A673 (cell line): ENCODE measurements around the gene CSNK1G3. TPM values are rescaled to one million over a fixed set of nuclear protein-coding genes. Genes with fewer than 3 reads are reported as not detected.

Experiments used
- BruUV-seq: library from RNA; stranded (reverse); fragments of 400-500 nt; replicated peaks from 2 replicates; lab custom pipeline; 2021; lab: Mats Ljungman, UMichigan
- CTCF ChIA-PET: fragments of 300-600 bp; sonication (Branson Sonifier 250); formaldehyde crosslinking; loops from one replicate; lab custom pipeline; 2022; ENCODE audit warnings: antibody characterized with exemption; lab: Charles Lee
- POLR2A ChIA-PET: fragments of 300-600 bp; sonication (Branson Sonifier 250); formaldehyde crosslinking; loops from one replicate; lab custom pipeline; 2022; ENCODE audit warnings: antibody characterized with exemption; ENCODE audit not compliant: low non-redundant PET; lab: Charles Lee
- DNase-seq: peaks from one replicate; pipeline ENCODE4 v3.0.0-alpha.2; 2015; ENCODE audit warnings: low spot score
- H3K27ac ChIP-seq: fragments of 200-600 bp; sonication (generic); 2 replicates; pipeline ENCODE4 v1.5.1; 2016; ENCODE audit warnings: mixed run types, low read depth, mild to moderate bottlenecking, mixed read lengths, antibody characterized with exemption, low read length; ENCODE audit not compliant: poor library complexity, severe bottlenecking
- H3K27me3 ChIP-seq: fragments of 200-600 bp; sonication (generic); replicated peaks from 2 replicates; pipeline ENCODE4 v1.6.1; 2017; ENCODE audit warnings: mixed run types, low read depth, mild to moderate bottlenecking, mixed read lengths, antibody characterized with exemption, low read length; ENCODE audit not compliant: insufficient read depth, poor library complexity
- H3K36me3 ChIP-seq: fragments of 200-600 bp; sonication (generic); 2 replicates; pipeline ENCODE4 v1.6.1; 2016; ENCODE audit warnings: mixed run types, mild to moderate bottlenecking, mixed read lengths, antibody characterized with exemption, low read length; ENCODE audit not compliant: insufficient read depth, poor library complexity, severe bottlenecking
- H3K4me1 ChIP-seq: fragments of 200-600 bp; sonication (generic); 2 replicates; pipeline ENCODE4 v1.6.1; 2017; ENCODE audit warnings: mixed run types, mild to moderate bottlenecking, mixed read lengths, antibody characterized with exemption, low read length; ENCODE audit not compliant: insufficient read depth, poor library complexity, severe bottlenecking
- H3K4me3 ChIP-seq: fragments of 200-600 bp; sonication (generic); 2 replicates; pipeline ENCODE4 v1.5.1; 2016; ENCODE audit warnings: low read depth, mixed run types, mild to moderate bottlenecking, mixed read lengths, low read length; ENCODE audit not compliant: poor library complexity, severe bottlenecking
- H3K9me3 ChIP-seq: fragments of 200-600 bp; sonication (generic); 2 replicates; pipeline ENCODE4 v1.6.1; 2016; ENCODE audit warnings: mixed run types, low read depth, mild to moderate bottlenecking, mixed read lengths, antibody characterized with exemption, low read length; ENCODE audit not compliant: poor library complexity, severe bottlenecking
- CTCF ChIP-seq: fragments of 300-800, 200-600 bp; sonication (generic); conservative IDR thresholded peaks from 2 replicates; pipeline ENCODE4 v1.5.1; 2017; ENCODE audit warnings: low read depth, mild to moderate bottlenecking, antibody characterized with exemption, low read length, moderate library complexity, mixed read lengths
- EZH2 ChIP-seq: fragments of 200-600 bp; sonication (generic); IDR thresholded peaks from 2 replicates; pipeline ENCODE4 v1.6.1; 2017; ENCODE audit warnings: borderline replicate concordance, low read depth, mild to moderate bottlenecking, mixed read lengths, antibody characterized with exemption, low read length; ENCODE audit not compliant: poor library complexity, severe bottlenecking
- intact Hi-C: fragments of 100-400 bp; cut with micrococcal nuclease; formaldehyde crosslinking; loops from one replicate; pipeline ENCODE4 v1.10.0; 2022; ENCODE audit not compliant: unreplicated experiment
- total RNA-seq: library from RNA; stranded (reverse); gene quantifications from 2 replicates; pipeline ENCODE4 v1.2.3, GENCODE V29; 2021

CSNK1G3 gene
- total RNA-seq, 1 experiment from 2014 or later = 42.1 TPM

DNA sequence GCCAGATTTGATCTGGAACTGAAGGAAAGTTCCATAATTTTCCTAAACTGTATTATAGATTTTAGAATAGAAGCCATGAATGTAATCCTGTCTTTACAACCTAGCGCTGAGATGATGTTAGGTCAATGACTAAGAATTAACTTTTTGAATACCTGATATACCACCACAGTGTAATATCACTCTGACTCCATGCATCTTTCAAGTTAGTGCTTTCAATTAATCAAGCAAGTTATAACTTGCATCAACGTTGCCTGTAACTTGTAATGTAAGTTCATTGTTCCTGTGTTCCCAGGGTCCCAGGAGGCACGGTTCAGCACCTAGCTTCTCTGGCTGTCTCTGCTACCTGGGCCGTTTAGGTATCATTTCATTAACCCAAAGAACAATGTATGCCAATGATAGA lies 139.3 kb downstream of the CSNK1G3 start:
- no peak overlapping the region for H3K27ac ChIP-seq
- TF ChIP-seq CTCF = no peak
- no peak for TF ChIP-seq EZH2
- no peaks in the 10 kb centered on the region for H3K9me3 ChIP-seq
- peaks cover 3% of the 10 kb centered on the region for H3K27me3 ChIP-seq
- POLR2A ChIA-PET = no interaction called here
- CTCF ChIA-PET = no interaction called here
- H3K36me3 ChIP-seq = no peaks in the 10 kb centered on the region
- BruUV-seq = no TSS peak
- H3K4me1 ChIP-seq = no peaks in the 10 kb centered on the region
- no peak overlapping the region for H3K4me3 ChIP-seq
- intact Hi-C loops = no loop called here
- no peak for DNase-seq

GRCh38 chr5:123659011-123659410 lies 147.0 kb downstream of the CSNK1G3 start:
- Histone ChIP-seq H3K4me1 (no peaks in the 10 kb centered on the region), H3K27ac (no peak overlapping the region), H3K9me3 (no peaks in the 10 kb centered on the region), H3K4me3 (no peak overlapping the region), H3K27me3 (peaks cover 3% of the 10 kb centered on the region), H3K36me3 (no peaks in the 10 kb centered on the region)
- intact Hi-C loops = no loop called here
- ChIA-PET CTCF (no interaction called here), POLR2A (no interaction called here)
- BruUV-seq = no TSS peak
- no peak for TF ChIP-seq EZH2
- TF ChIP-seq CTCF = no peak
- DNase-seq = no peak

- Histone ChIP-seq H3K27ac (no peak overlapping the region), H3K27me3 (peaks cover 8% of the 10 kb centered on the region), H3K4me1 (no peaks in the 10 kb centered on the region), H3K36me3 (no peaks in the 10 kb centered on the region), H3K9me3 (no peaks in the 10 kb centered on the region), H3K4me3 (no peak overlapping the region)
- intact Hi-C loops = no loop called here
- no peak for DNase-seq
- CTCF ChIA-PET = no interaction called here
- BruUV-seq = no TSS peak
- no peak for TF ChIP-seq CTCF
- POLR2A ChIA-PET = no interaction called here
Measured at GRCh38 chr5:123659495-123659894, 147.5 kb downstream of the CSNK1G3 start.
